HG03045 (cell line): ENCODE results near the gene SRRM5.
"Not testable (repeated sequence)": the region's sequence is repeated elsewhere in the genome, so short reads cannot be mapped to it uniquely, and the experiment has no call there.

Experiments used
- ATAC-seq: cut with Tn5 transposase; IDR thresholded peaks from one replicate; pipeline ENCODE4 v1.9.1; 2021; ENCODE audit warnings: mild to moderate bottlenecking, moderate library complexity; ENCODE audit not compliant: unreplicated experiment

Gene SRRM5

GRCh38 chr19:43611788-43612187, at the start of gene SRRM5:
Gene SRRM5 (plus strand): TSS chr19:43612088. CDS start chr19:43612122, 34 bp downstream.
- no peak for ATAC-seq

- no peak for ATAC-seq
Observed at GRCh38 chr19:43562226-43562697, 49.6 kb upstream of the SRRM5 start.

GRCh38 chr19:43562698-43563241, 49.1 kb upstream of the SRRM5 start:
- ATAC-seq: no peak

- ATAC-seq: no peak
Observed at GRCh38 chr19:43563816-43564457, 48.0 kb upstream of the SRRM5 start.

- ATAC-seq: no peak
Observed at GRCh38 chr19:43564800-43565199, 47.1 kb upstream of the SRRM5 start.

GRCh38 chr19:43569657-43570056, 42.2 kb upstream of the SRRM5 start:
- ATAC-seq: no peak

- ATAC-seq: no peak
Observed at GRCh38 chr19:43570174-43570791, 41.6 kb upstream of the SRRM5 start.

- ATAC-seq: no peak
Observed at GRCh38 chr19:43572171-43572588, 39.7 kb upstream of the SRRM5 start.

GRCh38 chr19:43574424-43575155, 37.3 kb upstream of the SRRM5 start:
- no peak for ATAC-seq

- ATAC-seq: peak; percentile 92
Observed at GRCh38 chr19:43575156-43575950, 36.5 kb upstream of the SRRM5 start, which contains the start of the genes PINLYP and XRCC1. Gene PINLYP (plus strand): TSS chr19:43575801. CDS start chr19:43577192, 1,391 bp downstream. Gene XRCC1 (minus strand): TSS chr19:43575527. CDS start chr19:43575458, 69 bp downstream.

- ATAC-seq: no peak
Observed at GRCh38 chr19:43575955-43576878, 35.7 kb upstream of the SRRM5 start.

- ATAC-seq: no peak
Observed at GRCh38 chr19:43578787-43579186, 33.1 kb upstream of the SRRM5 start.

- no peak for ATAC-seq
Observed at GRCh38 chr19:43581467-43581866, 30.4 kb upstream of the SRRM5 start.

GRCh38 chr19:43582495-43582894, 29.4 kb upstream of the SRRM5 start:
- no peak for ATAC-seq

- ATAC-seq: no peak
Observed at GRCh38 chr19:43584484-43584883, 27.4 kb upstream of the SRRM5 start.

- ATAC-seq: no peak
Observed at GRCh38 chr19:43586346-43586745, 25.5 kb upstream of the SRRM5 start.

GRCh38 chr19:43587029-43587428, 24.9 kb upstream of the SRRM5 start:
- not testable (repeated sequence) for ATAC-seq

- ATAC-seq: no peak
Observed at GRCh38 chr19:43589277-43589676, 22.6 kb upstream of the SRRM5 start.

GRCh38 chr19:43589678-43590077, 22.2 kb upstream of the SRRM5 start:
- ATAC-seq: no peak
